Pulmonary artery endothelial cell (primary cell): ENCODE results near the gene PLCB4. TPM values are rescaled to one million over a fixed set of nuclear protein-coding genes. Genes with fewer than 3 reads are reported as not detected.
"Not testable (repeated sequence)": the region's sequence is repeated elsewhere in the genome, so short reads cannot be mapped to it uniquely, and the experiment has no call there.

Experiments used
- DNase-seq: peaks from one replicate; pipeline ENCODE4 v3.0.0-alpha.2; 2011; ENCODE audit warnings: low read depth, low spot score
- total RNA-seq: library from RNA; depleted of rRNA; stranded (reverse); fragments of >200 nt; gene quantifications from 2 replicates; pipeline ENCODE4 v1.2.3, GENCODE V29; 2014

The PLCB4 gene
- total RNA-seq: 1.3 and 2.1 TPM in 2 replicates

DNA sequence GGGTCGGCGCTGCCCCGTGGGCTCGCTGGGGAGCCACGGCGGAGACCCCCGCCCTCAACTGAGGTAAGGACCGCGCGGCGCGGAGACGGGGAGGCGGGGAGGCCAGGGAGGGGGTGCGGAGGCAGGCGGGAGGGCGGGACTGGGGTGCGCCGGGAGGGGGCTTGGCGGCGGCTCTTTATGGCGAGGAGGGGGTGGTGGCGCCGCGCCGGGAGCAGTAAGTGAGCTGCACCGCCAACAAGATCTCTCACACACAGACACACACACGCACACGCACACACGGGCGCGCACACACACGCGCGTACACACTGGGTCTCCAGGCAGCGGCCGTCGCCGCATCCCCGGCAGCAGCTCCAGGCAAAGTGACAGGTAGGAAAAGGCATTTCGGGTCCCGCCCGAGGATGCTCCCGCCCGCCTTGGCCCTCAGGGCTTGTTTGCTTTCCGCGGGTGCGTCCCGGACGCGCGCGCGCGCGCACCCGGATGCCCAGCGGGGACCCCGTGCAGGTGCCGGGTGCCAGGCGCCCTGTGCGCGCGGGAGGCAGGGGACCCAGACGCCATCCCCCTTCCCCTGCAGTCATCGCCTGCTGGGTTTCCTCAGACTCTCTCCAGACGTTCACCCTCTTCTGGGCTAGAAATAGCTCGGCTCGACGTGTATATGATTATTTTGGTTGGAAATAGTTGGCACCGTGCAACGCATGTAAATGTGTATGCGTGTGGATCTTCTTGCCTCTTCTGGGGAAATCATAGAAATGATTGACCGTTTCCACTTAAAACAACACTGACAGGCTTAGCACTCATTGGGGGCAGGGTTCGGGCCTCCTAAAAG, at the start of gene PLCB4:
Gene PLCB4, plus strand, starts transcription at position 247 of the 823 bp plus-strand sequence. CDS start 238,728 bp downstream, outside the sequence.
- DNase-seq: no peak

- DNase-seq: no peak
Measured at GRCh38 chr20:9019833-9020232, 49.1 kb upstream of the PLCB4 start.

DNA sequence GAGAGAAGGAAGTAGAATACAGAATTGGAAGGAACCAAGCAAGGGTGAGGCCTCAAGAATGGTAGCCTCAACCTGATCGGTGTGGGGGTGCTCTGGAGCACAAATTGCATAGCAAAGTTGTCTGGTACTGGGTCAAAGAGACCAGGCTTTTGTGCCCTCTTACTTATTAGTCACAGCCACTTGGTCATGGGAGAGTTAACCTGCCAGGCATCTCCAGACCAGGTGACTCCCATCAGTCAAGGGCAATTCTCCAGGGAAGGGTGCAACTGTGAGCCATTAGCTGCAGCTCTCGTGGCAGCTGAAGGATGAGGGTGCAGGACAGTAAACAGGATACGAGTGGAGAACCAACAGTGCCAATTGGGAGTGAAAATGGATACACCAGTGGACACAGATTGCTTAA, 47.7 kb upstream of the PLCB4 start:
- no peak for DNase-seq

DNA sequence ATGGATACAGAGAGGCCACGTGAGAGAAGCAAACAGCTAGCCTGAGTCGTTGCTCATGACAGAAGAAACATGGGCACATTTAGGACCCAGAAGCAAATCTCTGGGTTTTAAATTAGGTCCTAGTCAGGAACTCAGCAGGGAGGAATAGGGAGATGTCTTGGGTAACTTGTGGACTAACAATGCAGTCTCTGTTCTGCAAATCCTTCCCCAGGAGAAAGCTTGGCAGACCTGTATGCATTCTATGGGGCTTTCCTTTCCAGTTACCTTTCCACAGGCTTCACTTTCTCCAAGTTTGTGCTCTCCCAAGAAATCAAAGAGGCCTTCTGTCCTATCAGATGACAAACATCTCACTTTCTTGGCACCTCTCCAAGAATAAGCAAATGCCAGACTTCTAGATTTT, 47.2 kb upstream of the PLCB4 start:
- DNase-seq: no peak

- no peak for DNase-seq
Measured at GRCh38 chr20:9022376-9022775, 46.5 kb upstream of the PLCB4 start.

DNA sequence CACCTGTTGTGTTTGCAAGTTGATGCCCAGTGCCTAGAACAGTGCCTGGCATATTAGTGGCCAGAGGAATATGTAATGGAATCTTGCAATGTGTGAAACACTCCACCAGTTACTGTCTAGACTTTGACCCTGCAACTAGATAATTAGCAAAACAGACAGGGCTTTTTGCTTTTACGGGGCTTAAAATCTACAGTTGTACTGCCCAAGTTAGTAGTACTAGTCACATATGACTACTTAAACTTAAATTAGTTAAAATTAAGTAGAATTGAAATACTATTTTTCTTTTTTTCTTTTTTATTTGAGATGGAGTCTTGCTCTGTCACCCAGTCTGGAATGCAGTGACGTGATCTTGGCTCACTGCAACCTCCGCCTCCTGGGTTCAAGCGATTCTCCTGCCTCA, 44.3 kb upstream of the PLCB4 start:
- DNase-seq: no peak

- DNase-seq: no peak
Measured at GRCh38 chr20:9025011-9025410, 43.9 kb upstream of the PLCB4 start.

DNA sequence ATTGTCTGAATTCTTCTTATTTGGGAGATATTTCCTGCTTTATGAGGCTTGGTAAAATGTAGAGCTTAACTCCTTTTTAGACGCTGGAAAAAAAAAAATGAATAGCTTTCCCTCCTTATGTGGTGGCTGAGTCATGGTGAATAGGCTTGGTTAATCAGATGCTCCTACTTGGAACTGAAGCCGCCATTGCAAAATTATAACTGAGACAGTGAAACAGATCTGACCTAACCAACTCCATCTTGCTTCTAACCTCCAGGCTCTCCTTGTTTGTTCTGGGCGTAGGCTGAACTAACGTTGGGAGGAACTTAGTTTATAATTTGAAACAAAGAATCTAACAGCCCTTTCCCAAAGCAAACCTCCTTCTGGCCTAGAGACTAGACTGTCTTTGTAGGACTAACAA, 43.2 kb upstream of the PLCB4 start:
- no peak for DNase-seq

DNA sequence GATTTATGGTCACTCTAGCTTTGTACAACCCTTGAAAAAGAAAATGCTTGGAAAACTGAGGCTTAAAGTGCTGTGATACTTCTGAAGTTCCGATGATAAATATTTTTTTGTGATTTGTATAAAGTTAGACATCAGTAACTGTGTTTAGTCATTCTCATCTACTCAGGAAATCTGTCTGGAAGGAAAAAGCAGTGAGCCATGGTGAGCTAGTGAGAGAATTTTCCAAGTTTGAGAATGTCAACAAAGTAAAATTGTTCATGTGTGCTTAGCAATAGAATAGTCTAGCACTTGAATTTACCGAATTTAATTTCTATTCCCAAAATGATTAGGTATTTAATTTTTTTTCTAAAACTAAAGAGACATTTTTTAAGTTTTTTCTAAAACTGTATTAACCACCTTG, 41.3 kb upstream of the PLCB4 start:
- no peak for DNase-seq

DNA sequence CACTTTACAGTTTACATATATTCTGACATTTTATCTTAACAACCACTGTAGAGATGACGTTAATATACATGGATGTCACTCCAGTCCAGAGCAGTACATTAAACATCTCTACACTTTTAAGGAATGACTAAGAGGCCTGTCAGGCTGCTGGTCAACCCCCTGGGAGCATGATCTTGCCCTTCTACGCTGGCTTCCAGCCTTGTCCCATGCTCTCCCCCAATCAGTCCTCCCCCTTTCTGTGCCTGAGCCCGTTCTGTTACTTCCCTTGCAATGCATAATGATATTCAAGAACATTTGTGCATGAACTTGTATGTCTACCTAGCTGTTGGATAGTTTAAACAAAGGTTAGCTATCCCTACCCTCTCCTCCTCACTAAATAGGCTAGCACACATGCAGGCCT, 40.5 kb upstream of the PLCB4 start:
- no peak for DNase-seq

GRCh38 chr20:9031991-9032390, 36.9 kb upstream of the PLCB4 start:
- DNase-seq: no peak

DNA sequence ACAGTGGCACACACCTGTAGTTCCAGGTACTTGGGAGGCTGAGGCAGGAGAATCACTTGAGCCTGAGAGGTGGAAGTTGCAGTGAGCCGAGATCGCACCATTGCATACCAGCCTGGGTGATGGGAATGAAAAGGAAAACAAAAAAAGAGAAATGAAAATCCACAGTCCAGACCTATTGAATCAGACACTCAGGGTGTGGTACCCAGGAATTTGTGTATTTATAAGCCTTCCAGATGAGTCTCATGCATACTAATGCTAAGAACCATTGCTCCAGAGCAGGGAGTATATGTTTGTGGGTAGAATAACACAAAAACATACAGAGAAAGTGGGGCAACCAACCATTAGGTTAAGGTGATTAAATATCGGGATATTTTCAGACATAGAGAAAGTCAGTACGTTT, 36.1 kb upstream of the PLCB4 start:
- DNase-seq: no peak

DNA sequence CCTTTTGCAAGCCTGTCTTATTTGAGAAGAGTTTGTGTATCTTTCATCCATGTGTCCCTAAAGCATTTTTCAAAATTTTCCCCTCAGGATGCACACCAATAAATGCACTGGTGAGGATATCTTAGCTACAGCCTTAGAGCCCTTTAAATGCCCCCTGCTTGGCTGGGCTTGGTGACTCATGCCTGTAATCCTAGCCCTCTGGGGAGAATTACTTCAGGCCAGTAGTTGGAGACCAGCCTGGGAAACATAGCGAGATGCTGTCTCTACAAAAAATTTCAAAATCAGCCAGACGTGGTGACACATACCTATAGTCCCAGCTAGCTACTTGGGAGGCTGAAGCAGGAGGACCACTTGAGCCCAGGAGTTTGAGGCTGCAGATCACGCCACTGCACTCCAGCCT, 33.8 kb upstream of the PLCB4 start:
- no peak for DNase-seq

DNA sequence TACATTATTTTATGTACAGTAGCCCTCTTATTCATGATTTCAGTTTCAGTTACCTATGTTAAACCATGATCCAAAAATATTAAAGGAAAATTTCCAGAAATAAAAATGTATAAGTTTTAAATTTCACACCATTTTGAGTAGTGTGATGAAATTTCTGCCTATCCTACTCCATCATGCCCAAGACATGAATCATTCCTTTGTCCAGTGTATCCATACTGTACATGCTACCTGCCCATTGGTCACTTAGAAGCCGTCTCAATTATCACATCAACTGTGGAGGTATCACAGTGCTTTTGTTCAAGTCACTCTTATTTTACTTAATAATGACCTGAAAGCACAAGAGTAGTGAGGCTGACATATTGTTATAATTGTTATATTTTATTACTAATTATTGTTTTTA, 32.3 kb upstream of the PLCB4 start:
- DNase-seq: no peak

- no peak for DNase-seq
Measured at GRCh38 chr20:9038791-9039535, 29.9 kb upstream of the PLCB4 start.

DNA sequence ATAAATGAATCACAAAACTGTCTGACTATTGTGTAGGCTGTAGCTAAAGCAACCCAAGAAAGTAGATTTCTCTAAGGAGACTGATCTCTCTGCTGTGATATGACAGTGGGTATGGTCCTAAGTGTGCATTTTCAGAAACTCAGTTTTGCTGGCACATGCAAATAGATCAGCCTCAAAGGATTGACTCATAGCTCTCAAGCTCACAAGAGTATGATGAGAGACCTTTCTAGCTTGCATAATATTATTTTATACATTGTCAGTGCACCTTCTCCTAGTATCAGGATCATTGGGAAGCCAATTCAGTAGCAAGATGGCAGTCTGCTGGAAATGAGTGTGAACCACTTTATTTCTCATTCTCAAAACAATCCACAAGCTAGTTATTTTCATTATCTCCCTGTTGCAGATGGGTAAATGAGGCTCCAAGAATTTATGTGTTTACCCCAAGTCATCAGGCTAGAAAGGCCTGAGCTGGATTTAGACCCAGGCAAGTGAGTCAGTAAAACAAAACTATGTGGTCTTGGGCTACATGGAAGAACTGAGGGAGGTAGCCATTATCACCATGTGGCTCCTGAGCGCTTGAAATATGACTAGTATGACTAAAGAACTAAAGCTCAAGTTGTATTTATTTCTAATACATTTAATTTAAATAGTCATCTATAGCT, 27.9 kb upstream of the PLCB4 start:
- DNase-seq: no peak

DNA sequence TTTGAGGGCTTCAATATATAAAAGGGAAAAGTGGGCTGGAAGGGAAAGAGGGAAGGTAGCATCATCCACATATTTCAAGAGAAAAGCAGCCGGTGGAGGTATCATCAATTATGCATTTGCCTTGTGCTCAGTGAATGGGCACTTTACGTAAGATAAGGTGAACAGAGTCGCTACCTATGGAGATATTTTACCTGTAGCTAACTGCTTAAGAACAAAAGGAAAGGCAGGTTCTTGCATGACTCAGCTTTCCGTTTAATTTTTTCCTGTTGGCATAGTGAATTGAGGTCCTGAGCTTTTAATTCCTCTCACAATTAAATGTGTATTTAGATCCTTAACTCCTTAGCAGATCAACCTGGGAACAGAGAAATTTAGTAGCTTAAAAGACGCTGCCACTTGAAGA, 25.5 kb upstream of the PLCB4 start:
- DNase-seq: no peak

- not testable (repeated sequence) for DNase-seq
Measured at GRCh38 chr20:9047928-9048327, 21.0 kb upstream of the PLCB4 start.

- peak; percentile 62 for DNase-seq
Measured at GRCh38 chr20:9051508-9051907, 17.4 kb upstream of the PLCB4 start.

DNA sequence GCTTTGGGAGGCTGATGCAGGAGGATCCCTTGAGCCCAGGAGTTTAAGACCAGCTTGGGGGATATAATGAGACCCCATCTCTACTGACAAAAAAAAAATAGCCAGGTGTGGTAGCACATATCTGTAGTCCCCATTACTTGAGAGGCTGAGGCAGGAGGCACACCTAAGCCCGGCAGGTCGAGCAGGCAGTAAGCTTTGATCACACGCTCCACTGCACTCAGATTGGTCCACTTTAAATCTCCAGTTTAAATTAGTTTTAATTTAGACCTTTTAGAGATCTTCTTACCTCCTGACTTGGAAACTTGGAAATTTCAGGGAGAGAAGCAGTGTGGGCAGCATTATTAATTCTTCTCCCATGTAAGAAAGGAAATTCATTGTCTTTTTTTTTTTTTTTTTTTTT, 16.8 kb upstream of the PLCB4 start:
- DNase-seq: no peak

DNA sequence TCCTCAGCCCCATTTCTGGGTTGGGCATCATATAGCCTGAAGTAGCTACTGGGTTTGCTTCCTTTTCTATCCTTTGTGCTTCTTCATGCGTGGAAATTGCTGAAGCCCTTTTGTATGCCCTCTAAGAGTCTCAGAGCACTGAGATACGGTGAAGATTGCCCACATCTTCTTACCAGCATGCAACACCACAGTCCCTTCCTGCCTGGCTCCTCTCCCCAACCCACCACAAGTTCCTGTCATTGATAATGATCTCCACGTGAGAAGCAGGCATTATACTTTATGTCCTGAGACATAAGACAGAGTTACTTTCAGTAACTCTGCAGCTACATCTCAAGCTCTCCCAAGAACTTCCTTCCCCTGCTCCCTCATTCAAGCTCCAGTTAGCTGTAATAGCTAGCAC, 15.8 kb upstream of the PLCB4 start:
- no peak for DNase-seq

- no peak for DNase-seq
Measured at GRCh38 chr20:9054176-9054575, 14.7 kb upstream of the PLCB4 start.
